TTC549 (cell line): Measurements from ENCODE around the gene ABHD8.

Experiments
- FAIRE-seq: peaks from 2 replicates; lab custom pipeline; 2012; peaks lifted over from hg19 to GRCh38; lab: Jason Lieb, UNC

The ABHD8 gene

DNA sequence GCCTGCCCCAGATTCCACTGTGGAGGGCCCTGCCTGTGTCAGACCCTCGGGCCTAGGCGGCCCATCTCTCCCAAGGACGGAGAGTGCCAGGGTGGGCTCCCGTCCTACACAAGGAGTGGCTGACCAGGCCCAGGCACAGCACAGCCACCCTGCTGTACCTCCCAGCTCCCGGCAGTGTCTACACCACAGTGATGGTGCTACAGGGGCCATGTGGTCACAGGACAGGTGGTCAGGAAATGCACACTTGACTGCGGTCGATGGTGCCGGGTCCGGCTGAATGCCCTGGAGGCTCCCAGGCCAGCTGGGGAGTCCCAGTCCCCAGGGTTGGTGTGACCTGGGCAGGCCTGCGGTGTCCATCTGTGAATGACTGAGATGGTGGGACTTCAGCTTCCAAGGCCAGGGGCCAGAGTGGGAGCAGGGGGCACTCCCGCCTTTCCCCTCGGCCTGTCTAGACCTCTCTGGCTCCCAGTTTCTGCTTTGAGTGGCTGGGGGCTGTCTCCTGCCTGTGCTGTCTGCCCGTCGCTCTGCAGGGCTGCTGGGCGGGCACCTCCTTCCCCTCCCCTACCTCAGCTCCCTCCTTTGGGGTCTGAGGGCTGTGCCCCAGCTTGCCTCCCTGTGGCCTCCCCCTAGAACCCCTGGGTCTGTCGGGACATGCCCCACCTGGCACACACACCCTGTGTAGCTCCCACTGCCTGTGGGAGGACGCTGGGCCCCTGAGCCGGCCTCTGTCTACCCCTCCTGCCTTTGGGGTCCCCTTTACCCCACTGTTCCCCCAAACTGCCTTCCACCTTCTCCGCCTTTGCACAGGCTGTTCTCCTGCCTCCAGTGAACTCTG lies 18.6 kb upstream of the ABHD8 start:
- no peak for FAIRE-seq

DNA sequence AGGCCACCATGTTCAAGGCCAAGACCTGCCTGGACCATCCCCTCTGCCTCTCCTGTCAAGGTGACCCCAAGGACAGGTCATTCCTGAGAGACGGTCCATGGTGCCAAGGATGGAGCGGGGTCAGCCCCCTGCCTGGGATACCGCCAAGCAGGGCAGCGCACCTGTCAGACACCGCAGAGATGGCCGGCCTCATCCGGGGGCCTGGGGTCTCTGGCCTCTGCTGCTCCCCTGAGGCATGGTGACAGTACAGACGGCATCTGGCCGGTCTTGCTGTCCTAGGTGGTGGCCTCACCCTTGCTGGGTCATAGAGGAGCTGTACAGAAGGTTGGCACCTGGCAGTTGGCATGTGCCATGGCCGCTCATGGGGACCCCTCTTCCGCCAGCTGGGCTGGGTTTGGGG lies 17.2 kb upstream of the ABHD8 start:
- FAIRE-seq: no peak

DNA sequence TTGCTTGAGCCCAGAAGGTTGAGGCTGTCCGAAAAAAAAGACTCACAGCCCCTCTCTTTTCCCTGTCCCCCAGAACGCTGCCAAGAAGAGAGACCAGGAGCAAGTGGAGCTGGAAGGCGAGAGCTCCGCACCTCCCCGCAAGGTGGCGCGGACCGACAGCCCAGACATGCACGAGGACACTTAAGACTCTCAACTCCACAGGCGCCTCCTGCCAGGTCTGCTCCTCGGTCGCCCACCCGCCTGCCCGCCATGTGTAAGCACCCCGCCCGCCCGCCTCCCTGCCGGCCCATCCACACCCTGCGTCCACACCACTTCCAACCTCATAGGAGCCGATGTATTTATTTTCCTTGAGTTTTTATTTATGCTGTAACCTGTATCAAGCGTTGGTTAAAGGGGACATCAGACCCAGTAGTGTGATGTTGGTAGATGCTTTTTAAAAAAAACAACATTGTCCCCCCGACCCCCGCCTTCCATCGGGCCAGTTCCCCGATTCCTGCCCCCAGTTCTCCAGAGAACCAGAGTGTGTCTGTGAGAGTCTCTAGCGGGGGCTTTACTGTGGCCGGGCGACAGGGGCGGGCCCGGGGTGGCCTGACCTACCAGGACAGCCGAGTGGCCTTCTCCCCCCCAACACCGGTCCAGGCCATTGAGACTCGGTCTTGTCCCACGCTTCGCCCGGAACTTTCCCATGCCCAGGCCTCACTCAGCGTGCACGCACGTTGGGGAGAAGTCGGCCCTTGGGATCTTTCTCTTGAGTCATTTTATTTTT lies 16.4 kb upstream of the ABHD8 start:
- FAIRE-seq: no peak

DNA sequence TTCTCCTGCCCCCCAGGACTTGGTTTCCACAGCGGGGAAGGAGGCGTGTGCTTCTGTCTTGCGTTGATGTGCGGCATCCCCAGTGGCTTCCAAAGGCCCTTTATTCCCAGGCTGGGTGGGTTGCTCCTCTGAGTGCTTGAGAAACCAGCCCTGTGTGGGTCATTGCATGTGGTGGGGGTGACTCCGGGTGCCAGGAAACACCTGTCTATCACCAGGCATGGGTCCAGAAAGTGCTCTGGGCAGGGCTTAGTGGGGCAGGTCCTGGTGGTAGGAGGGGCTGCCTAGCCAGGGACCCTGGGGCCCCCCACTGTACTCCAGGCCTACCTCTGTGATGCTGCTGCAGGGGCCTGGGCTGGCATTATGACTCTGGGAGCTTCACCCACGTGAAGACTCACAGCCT lies 15.7 kb upstream of the ABHD8 start:
- FAIRE-seq: no peak

DNA sequence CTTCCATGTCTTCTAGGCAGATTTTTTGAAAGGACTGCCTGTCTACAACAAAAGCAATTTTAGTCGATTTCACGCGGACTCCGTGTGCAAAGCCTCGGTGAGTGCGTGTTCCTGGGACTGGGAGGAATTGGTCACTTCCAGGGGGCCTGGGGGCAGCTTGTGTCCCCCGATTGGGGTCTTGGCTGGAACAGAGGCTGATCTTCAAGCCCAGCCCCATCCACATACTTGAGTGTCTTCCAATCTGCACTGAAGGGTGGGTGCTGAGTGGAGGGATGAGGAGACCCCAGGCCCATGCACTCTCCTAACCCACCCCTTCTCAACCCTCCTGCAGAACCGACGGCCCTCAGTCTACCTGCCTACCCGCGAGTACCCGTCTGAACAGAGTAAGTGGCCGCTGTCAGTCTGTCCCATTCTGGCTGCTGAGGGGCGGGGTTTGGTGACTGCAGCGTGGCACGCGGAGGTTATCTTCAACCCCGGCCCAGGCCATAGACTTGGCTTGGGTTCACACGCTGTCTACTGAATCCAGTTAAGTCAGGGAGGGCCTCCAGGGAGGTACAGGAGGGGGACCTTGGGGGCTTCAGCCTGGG lies 10.9 kb upstream of the ABHD8 start:
- no peak for FAIRE-seq

DNA sequence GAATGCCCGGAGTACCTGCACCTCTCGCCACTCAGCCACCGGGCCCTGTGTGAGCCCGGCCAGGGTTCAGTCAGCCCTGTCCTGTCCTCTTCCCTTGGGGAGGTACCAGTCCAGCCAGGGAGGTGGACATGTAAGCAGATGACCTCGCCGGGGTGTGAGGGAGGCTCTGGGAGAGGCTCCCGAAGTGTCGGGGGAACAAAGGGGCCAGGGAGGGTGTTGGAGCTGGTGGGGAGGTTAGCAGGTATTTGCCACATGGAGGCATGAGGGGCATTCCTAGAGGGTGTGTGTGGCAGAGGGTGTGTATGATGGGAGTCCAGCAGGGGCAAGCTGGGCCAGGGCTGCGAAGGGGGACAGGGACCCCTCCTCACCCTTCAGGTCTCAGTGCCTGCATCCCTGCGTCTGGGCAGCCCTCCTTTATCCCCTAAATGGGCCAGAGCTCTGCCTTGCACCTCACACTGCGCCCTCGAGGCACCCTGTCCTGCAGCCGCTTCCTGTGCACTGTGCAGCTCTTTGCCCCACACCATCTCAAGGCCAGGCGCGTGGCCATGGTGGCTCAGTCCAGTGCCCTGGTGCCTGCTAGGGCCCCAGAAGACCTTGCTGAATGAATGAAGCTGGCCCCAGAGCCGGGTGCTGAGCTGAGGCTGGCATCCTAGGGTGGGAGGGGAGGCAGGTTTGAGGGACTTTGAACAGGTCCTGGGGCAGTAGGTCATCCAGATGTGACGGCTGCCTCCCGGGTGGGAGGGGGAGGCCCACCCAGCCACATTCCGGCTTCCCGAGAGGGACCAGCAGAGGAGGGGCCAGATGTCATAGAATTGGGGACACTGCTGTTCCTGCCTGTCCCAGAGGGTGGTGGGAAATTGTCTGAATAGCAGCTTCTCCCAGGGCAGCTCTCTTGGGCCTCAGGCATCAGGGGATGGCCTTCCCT lies 9.2 kb upstream of the ABHD8 start:
- no peak for FAIRE-seq

DNA sequence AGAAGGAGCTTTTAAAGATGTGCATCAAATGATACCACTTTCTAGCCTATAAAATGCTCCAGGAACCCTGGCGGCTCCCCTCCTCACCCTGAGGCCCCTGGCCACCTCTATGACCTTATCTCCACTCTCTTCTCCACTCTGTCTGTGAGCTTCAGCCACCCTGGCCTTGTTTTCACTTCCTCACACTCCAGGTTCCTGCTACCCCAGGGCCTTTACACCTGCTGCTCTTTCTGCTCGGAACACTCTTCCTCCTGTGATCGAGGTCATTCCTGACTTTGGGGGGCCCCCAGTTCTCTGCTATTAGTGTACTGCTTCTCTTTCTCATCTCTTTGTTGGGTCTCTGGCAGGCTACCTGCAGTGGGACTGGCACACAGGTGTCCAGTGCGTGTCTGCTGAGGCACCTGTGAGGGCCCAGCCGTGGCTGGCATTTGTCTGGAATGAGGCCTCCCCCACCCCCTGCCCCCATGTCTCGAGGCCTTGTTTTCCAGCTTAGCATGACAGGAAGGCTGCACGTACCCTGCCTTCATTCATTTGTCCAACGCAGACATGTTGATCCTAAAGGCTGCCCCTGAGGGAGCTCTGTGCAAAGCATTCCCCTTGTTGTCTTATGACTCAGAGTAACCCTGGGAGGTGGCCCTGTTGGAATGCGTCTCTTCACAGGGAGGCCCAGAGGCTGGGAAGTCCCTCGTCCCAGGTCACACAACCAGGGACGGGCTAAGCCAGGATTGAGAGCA lies 8.4 kb upstream of the ABHD8 start:
- no peak for FAIRE-seq

DNA sequence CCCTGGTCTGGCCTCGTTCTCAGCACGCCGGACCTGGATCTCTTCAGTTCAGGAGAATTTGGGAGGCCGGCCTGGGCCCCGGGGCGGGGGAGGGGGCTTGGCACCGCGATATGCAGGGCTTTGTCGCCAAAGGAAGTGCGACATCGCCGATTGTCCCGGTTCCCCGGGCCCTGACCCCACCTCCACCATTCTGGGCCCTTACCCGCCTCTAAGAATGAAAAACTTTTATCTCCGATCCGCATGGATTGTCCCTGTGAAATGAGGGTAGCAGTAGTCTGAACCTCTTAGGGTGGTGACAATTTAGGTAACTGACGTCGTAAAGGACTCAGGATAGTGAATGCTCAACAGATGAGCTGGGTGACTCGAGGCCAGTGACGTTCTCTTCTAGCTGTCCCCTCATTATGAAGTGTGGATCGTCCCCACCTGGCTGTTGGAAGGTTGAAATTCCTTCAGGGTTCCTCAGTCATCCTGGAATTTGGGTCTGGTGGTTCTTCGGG lies 6.8 kb upstream of the ABHD8 start:
- FAIRE-seq: no peak

DNA sequence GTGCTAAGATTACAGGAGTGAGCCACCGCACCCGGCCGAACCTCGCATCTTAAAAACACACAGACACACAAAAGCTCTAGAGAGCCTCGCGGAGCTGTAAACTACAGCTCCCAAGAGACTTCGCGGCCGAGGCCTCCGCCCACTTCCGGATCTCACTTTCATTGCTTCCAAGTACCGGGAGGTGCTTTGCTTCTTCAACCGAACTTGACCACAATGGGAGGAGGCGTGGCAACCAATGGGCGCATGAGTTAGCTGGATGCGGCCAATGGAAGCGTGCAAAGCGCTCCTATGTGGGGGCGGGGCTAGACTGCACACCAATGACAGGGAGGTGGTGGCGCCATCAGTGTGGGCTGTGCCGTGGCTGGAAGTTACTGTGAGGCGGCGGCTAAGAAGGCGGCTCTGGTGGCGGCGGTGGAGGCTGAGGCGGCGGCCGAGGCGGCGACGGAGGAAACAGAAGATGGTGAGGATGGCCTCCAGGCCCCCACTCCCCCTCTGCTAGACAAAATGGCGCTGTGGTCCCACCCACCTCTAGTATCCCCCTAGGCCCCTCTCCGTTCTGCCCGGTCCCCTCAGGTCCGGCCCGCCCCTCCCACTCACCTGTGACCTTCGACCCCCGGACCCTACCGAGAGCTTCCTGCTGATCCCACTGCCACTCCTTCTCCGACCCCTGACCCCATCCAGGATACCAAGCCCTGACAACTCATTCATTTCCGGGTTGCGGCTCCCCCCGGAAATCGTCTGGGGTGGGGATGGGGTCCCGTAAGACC lies 6.2 kb upstream of the ABHD8 start, which contains the start of gene DDA1:
DDA1 (plus strand) TSS at position 366 of the 767 bp plus-strand sequence; CDS start at position 458, 92 bp downstream.
- peak; percentile 98 for FAIRE-seq

DNA sequence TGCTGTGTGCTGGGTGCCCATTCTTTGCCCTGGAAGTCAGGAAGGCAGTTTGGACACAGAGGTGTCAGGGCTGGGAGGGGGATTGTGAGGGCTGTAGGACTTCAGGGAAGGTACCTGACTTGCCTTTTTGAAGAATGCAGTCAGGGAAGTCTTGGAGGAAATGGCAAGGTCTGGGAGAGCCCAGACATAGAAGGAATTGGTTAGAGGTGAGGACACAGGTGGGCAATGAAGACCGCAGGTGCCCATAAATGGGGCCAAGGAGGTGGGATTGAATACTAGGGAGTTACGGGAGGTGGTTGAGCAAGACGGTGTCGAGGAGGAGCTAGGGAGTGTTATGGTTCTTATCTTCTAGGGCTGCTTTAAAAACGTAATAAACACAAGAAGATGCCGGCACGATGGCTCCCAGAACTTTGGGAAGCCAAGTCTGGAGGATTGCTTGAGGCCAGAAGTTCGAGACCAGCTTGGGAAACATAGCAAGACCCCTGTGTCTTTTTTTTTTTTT lies 4.7 kb upstream of the ABHD8 start:
- no peak for FAIRE-seq

DNA sequence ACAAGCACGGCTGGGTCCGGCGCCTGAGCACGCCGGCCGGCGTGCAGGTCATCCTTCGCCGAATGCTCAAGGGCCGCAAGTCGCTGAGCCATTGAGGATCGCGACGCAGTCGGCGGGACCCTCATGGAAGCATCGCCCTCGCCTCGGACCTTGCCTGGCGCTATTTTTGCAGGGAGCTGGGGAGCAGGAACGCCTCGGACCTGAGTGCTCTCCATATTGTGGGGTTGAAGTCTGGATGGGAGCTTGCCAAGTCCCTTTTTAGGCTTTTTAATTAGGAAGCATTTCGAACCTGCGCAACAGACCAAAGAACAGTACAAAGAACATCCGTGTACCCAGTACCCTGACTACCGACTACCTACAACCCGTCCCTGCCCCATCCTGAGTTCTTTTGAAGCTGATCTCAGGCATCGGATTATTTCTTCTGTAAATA lies 3.1 kb upstream of the ABHD8 start:
- no peak for FAIRE-seq

DNA sequence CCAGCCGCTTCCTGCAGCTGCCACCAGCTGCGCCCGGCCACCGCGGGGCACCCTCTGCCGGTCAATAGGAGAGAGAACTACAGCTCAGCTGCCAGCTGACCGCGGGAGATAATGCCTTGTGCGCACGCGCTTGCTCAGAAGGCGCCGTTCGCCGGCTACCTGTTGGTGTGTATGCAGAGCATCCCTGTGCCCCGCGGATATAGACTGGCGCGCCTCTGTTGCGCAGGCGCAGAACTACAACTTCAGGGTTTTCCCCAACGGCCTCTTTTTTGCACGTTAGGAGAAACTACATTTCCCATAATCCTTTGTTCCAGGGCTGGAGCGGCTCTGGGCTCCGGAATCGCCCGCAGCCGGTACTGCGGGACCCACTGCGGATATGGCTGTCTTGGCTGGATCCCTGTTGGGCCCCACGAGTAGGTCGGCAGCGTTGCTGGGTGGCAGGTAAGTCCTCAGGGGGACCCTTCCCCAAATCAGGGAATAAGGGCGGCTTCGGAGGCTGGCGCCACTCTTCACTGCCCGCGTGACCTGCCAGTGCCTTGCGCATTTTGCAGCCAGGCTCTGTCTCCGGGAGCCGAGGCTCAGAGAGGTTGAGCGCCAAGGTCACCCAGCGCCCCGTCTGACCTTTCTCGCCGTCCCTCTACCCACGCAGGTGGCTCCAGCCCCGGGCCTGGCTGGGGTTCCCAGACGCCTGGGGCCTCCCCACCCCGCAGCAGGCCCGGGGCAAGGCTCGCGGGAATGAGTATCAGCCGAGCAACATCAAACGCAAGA lies 2.5 kb upstream of the ABHD8 start, which contains the start of gene MRPL34:
MRPL34 (plus strand) TSS at position 356 of the 768 bp plus-strand sequence; CDS start at position 377, 21 bp downstream.
- FAIRE-seq: peak; percentile 94

DNA sequence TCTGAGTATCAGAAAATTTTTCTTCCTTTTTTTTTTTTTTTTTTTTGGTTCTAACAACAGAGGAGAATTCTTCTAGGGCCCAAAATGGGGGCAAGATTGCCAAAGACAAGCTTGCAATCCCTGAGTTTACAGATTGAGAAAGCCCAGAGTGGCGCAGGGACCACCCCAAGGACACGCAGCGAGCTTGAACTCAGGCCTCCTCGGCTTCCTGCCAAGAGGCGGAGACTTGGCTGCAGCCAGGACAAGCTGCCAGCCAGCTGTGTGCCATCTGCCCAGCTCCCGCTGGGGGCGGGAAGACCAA lies 1.9 kb upstream of the ABHD8 start:
- FAIRE-seq: no peak

DNA sequence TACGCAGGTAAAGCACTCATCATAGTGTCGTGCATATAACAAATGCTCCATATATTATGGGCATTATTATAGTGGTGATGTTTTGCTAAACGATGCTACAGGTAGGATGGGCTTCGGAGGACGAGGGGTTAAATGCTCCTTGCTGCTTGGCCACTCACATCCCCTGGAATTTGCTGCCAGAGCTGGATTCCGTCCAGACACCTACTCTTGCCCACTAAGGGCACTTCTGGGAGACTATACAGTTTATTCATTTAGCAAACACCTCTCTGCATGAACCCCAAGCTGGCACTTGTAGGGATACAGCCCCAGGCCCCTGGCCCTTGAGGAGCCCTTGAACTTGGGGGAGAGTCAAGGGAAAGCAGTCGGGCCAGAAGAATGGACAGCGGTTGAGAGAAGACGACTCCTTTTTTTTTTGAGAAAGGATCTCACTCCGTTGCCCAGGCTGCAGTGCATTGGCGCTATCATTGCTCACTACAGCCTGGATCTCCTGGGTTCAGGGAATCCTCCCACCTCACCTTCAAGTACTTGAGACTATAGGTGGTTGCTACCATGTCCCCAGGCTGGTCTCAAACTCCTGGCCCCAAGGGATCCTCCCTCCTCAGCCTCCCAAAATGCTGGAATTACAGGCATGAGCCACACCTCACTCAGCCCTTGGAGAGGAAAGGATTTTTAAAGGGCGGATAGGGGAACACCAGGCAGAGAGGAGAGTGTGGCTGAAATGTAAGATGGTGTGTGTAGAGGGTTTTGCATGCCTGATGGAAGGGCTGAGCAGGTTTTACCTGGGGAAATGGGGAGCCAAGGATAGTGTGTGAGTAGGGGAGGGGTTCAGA lies 1.4 kb upstream of the ABHD8 start:
- no peak for FAIRE-seq

DNA sequence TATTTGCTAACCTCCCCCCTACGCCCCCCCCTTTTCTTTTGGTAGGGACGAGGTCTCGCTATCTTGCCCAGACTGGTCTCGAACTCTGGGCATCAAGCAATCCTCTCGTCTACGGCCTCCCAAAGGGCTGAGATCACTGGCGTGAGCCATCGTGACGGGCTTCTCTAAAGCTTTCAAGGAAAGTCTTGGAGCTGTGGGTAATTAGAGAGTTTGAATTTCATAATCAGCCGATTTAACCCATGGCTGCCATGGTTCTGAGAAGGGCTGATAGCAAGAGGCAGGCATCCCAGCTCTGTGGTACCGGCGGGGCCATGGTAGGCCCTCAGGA lies 679 bp upstream of the ABHD8 start:
- no peak for FAIRE-seq

DNA sequence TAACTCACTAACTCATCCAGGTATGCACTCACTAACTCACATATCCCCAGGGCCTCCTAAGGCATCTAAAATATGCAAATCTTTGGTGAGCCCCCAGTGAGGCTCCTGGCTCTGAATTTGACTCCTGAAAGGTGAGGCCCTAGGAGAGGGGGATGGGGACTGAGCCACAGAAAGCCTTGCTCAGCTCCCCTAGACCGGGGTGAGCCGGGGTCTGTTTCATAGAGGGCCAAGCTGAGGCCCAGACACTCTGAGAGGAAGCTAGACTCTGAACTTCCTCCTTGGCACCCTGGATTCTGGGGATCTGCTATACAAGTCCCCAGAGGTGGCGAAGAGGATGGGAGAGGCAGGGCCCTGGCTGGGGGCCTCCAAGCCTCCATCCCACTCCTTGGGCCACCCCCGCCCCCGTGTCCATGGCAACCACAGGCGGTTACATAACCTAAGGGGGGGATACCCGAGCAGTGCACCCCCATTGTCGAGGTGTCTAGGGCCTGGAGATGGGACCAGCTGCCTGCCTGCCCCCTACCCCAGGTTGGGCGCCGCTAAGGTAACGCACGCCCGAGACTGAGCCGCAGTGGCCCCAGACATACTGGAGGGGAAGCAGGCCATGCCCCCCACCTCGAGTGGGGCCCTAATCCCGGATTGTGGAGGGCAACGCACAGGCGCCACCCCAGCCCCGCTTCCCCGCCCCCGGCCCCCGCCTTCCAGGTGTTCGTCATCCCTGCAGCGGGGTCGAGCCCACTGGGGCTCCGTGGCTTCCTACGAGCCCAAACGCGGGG lies 646 bp downstream of the ABHD8 start:
- no peak for FAIRE-seq

DNA sequence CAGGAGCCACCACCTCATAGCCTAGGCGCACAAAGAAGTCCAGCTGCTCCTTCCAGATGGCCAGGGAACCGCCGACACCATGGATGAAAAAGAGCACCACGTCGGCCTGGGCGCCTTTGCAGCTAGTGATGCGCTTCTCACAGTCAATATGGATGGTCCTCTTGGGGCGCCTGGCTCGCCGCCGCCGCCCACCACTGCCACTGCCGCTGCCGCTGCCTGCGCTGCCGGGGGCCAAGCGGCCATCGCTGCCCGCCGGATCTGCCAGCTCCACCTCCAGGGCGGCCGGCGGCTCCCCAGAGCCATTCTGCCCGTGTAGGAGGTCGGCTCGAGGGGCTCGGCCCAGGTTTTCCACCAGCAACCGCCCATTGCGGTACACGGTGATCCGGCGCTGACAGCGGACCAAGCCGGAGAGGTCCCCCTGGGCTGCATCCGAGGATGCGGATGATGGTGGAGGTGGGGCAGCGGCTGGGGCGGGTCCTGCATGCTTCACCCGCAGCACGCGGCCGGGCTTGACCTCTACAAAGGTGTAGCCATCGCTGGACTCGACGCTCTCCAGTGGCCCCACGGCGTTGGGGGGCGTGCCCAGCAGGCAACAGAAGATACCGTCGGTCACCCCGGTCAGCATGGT lies 2.1 kb downstream of the ABHD8 start:
- FAIRE-seq: no peak
